HFF-Myc (cell line): ENCODE data around the gene SIDT1.

ENCODE experiments used
- DNase-seq: peaks from one replicate; pipeline ENCODE4 v3.0.0-alpha.2; 2011; ENCODE audit warnings: low read depth; ENCODE audit errors: extremely low read depth
- H3K4me3 ChIP-seq: replicated peaks from 2 replicates; pipeline ENCODE4 v1.5.1; 2011; ENCODE audit warnings: low read depth, mild to moderate bottlenecking, control low read depth, low read length
- CTCF ChIP-seq: IDR thresholded peaks from 2 replicates; pipeline ENCODE4 v1.5.1; 2012; ENCODE audit warnings: mild to moderate bottlenecking, low read depth, low read length, control low read depth; ENCODE audit errors: missing control alignments

The SIDT1 gene

GRCh38 chr3:113626503-113627371 lies 94.4 kb downstream of the SIDT1 start:
- no peak overlapping the region for H3K4me3 ChIP-seq
- TF ChIP-seq CTCF: peak; percentile 88
- DNase-seq: peak; percentile 24

DNA sequence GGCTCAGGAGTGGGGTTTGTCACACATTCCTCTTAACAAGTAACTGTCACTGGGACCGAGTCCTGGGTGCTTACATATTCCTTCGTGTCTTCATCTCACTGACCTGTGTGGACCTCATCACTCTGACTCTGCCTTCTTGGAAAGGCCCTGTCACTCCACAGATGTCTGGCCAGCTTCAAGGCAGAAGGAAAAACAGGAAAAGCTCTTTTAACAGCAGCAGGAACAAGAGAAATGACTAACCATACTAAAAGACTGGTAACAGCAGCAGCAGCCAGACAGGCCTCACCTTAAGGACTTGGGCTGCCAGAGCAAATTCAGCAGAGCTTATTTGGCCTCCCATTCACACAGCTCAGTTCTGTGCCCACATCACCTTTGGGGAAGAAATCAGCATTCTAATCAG lies 96.0 kb downstream of the SIDT1 start:
- no peak for TF ChIP-seq CTCF
- no peak for DNase-seq

DNA sequence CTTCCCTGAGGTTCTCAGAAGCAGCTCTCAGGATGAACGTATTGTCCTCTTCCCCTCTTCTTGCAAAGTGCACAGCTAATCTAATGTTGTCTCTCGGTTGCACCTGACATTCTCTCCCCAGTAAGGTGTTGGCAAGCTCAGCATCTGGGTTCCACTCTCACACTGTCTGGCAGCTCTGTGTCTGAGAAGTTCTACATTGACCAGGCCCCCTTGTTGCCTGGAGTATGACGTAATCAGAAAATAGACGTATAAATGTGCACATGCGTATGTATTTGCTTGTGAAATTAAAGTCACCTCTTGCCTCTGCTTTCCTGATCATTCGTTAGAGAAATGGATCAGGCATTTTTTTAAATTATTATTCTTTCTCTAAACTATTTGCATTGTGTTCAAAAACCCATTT lies 96.4 kb downstream of the SIDT1 start:
- no peak for TF ChIP-seq CTCF
- no peak for DNase-seq

More for the DNA sequence above, 96.0 kb downstream of the SIDT1 start:
- no peak overlapping the region for H3K4me3 ChIP-seq

GRCh38 chr3:113629584-113630421 lies 97.4 kb downstream of the SIDT1 start:
- no peak for DNase-seq
- TF ChIP-seq CTCF: no peak
- no peak overlapping the region for H3K4me3 ChIP-seq

More for the DNA sequence above, 96.4 kb downstream of the SIDT1 start:
- no peak overlapping the region for H3K4me3 ChIP-seq

DNA sequence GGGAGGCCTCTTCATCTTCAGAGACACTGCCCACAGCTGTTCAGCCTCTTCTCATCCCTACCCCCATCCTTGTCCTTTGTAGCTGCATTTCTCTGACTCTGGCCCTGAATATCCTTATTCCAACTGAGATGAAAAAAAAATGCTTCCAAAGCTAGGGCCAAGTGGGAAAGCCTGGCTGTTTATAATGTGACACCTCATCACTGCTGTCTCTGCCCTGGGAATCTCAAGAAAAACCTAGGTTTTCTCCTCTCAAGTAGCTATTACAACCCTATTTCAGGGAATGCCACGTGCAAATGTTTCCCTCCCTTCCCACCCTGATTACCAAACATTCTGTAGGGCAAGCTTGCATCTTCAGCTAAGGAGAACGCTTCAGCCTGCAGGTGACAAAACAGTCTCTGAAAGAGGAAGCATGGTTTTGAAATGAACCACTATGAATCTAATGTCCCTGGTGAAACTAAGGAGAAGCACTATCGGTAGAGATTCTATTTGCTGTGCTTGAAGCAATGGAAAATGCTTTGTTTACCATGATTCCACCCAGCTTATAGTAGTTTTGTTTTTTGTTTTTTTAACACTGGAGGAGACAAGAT lies 98.7 kb downstream of the SIDT1 start:
- H3K4me3 ChIP-seq: no peak overlapping the region
- no peak for TF ChIP-seq CTCF
- DNase-seq: no peak

DNA sequence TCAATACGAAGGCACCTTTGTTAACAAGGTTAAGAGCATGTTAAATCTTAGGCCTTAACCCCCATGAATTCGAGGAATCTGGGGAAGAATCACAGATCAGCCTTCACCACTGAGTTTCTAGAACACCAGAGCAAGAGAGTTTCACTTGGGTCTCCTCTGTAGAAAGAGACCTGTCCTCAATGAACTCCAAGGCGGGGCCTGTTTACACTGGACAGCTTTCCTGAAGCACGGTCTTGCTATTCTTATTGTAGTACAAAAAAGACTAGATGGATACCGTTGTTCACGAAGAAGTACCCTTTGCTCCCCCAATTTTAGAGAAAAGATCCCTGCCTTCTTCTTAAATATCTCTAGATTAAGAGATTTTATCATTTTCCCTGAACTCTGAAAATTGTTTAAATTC lies 99.2 kb downstream of the SIDT1 start:
- no peak overlapping the region for H3K4me3 ChIP-seq
- no peak for TF ChIP-seq CTCF
- no peak for DNase-seq
